DMS53 (cell line): ENCODE data around the gene COL6A2.
"Not testable (repeated sequence)": the region's sequence is repeated elsewhere in the genome, so short reads cannot be mapped to it uniquely, and the experiment has no call there.

Experiments used
- DNase-seq: peaks from one replicate; lab custom pipeline; 2025; lab: John Stamatoyannopoulos, UW

Gene COL6A2

GRCh38 chr21:46126309-46127238, 28.7 kb downstream of the COL6A2 start:
- no peak for DNase-seq

- no peak for DNase-seq
Observed at GRCh38 chr21:46127239-46128105, 29.6 kb downstream of the COL6A2 start.

- DNase-seq: no peak
Observed at GRCh38 chr21:46128106-46128932, 30.4 kb downstream of the COL6A2 start.

GRCh38 chr21:46128933-46129571, 31.1 kb downstream of the COL6A2 start:
- peak; percentile 11 for DNase-seq

- no peak for DNase-seq
Observed at GRCh38 chr21:46129846-46130651, 32.1 kb downstream of the COL6A2 start.

GRCh38 chr21:46130831-46131587, 33.1 kb downstream of the COL6A2 start:
- peak; percentile 18 for DNase-seq

- no peak for DNase-seq
Observed at GRCh38 chr21:46131588-46131837, 33.6 kb downstream of the COL6A2 start.

- DNase-seq: no peak
Observed at GRCh38 chr21:46131838-46132651, 34.1 kb downstream of the COL6A2 start.

GRCh38 chr21:46135782-46136395, 38.0 kb downstream of the COL6A2 start:
- no peak for DNase-seq

GRCh38 chr21:46136739-46137349, 38.9 kb downstream of the COL6A2 start:
- DNase-seq: no peak

- no peak for DNase-seq
Observed at GRCh38 chr21:46137908-46138307, 40.0 kb downstream of the COL6A2 start.

GRCh38 chr21:46138383-46138970, 40.6 kb downstream of the COL6A2 start:
- no peak for DNase-seq

- no peak for DNase-seq
Observed at GRCh38 chr21:46139686-46140085, 41.8 kb downstream of the COL6A2 start.

GRCh38 chr21:46140352-46141003, 42.6 kb downstream of the COL6A2 start:
- not testable (repeated sequence) for DNase-seq

- no peak for DNase-seq
Observed at GRCh38 chr21:46141767-46142581, 44.1 kb downstream of the COL6A2 start.
